ENCODE results near the gene CIDEC. TPM values are rescaled to one million over a fixed set of nuclear protein-coding genes. Genes with fewer than 3 reads are reported as not detected.

The CIDEC gene
- total and polyA plus RNA-seq, 7 donors = 1.6 to 120 (median 30.6) TPM

DNA sequence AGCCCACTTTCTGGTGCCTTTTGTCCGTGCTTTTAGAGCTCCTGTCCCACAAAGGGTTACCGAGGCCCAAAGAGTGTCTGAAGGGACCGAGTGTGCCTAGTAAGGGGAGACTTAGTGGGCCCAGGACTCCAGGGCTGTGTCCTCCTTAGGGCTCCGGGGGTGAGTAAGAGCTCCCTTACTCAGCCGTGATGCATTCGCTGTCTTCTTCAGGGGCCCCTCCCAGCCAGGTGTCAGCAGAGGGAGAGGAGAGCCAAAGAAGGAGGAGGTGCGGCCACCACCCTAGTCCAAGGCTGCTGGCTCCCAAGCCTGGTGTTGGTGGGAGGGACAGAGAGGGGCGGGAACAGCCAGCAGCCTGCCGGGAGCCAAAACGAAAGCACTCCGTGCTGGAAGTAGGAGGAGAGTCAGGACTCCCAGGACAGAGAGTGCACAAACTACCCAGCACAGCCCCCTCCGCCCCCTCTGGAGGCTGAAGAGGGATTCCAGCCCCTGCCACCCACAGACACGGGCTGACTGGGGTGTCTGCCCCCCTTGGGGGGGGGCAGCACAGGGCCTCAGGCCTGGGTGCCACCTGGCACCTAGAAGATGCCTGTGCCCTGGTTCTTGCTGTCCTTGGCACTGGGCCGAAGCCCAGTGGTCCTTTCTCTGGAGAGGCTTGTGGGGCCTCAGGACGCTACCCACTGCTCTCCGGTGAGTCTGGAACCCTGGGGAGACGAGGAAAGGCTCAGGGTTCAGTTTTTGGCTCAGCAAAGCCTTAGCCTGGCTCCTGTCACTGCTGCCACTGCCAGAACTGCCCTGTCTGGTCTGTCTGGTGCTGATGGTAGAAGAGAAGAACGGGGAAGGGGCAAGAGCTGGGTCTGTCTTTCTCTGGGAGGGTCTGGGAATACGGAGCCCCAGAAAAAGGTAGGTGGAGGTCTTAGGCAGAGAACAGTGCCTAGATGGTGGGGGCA lies 37.0 kb upstream of the CIDEC start, which contains the start of gene IL17RC:
Gene IL17RC, plus strand, starts transcription at position 365 of the 947 bp plus-strand sequence. Its CDS starts 218 bp downstream, at position 583.
- 7 to 22% methylated on average over 19 of the region's 19 CpGs for WGBS, 2 donors
- TF ChIP-seq POLR2A (IDR thresholded peaks at IDR 0.05) = peak; percentile 73 to 75
- peak; percentile 83 to 94 (median 86) for TF ChIP-seq POLR2AphosphoS5 (IDR thresholded peaks at IDR 0.05)
- TF ChIP-seq EP300 (IDR thresholded peaks at IDR 0.05) = no peak
- intact Hi-C loops (cut with DNase I) = loop anchor here (2.0 kb wide), 2 partner anchors 16 to 30 kb away; partner anchors contain the start of gene CRELD1
- H3K4me1 ChIP-seq = peaks cover 0 to 56% (median 47%) of the 10 kb centered on the region in 4 donors
- peak within 1 kb of the TSS; percentile 83 to 98 (median 96) for H3K27ac ChIP-seq
- H3K27me3 ChIP-seq = no peaks in the 10 kb centered on the region
- DNase-seq = peak; percentile 98
- peak within 1 kb of the TSS; percentile 47 to 83 (median 68) for H3K4me3 ChIP-seq
- H3K36me3 ChIP-seq = peaks cover 0 to 21% (median 5%) of the 10 kb centered on the region in 4 donors
- H3K9me3 ChIP-seq = no peaks in the 10 kb centered on the region

DNA sequence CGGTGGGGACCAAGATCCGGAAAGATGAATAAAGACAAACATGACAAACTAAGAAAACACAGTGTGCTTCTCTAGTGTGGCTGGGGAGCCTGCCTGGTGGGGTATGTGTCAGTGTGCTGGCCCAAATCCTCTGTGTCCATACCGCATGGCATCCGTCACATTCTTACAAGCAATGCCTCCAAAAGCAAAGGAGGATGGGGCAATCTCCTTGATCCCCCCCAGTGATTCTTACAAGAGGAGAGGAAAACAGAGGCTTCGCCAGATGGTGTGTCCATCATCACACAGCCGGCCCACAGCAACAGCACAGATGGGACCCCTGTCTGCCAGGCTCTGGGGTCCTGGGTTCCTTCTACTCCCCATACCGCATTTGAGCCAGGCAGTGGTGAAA lies 36.3 kb upstream of the CIDEC start:
- peak overlapping the region; percentile 83 to 98 (median 96) for H3K27ac ChIP-seq
- intact Hi-C loops (cut with DNase I) = loop anchor here (2.0 kb wide), 2 partner anchors 16 to 30 kb away; partner anchors contain the start of gene CRELD1
- TF ChIP-seq EP300 (IDR thresholded peaks at IDR 0.05) (no peak), POLR2AphosphoS5 (IDR thresholded peaks at IDR 0.05) (no peak), POLR2A (IDR thresholded peaks at IDR 0.05) (no peak)
- TF ChIP-seq, protein P1, sequence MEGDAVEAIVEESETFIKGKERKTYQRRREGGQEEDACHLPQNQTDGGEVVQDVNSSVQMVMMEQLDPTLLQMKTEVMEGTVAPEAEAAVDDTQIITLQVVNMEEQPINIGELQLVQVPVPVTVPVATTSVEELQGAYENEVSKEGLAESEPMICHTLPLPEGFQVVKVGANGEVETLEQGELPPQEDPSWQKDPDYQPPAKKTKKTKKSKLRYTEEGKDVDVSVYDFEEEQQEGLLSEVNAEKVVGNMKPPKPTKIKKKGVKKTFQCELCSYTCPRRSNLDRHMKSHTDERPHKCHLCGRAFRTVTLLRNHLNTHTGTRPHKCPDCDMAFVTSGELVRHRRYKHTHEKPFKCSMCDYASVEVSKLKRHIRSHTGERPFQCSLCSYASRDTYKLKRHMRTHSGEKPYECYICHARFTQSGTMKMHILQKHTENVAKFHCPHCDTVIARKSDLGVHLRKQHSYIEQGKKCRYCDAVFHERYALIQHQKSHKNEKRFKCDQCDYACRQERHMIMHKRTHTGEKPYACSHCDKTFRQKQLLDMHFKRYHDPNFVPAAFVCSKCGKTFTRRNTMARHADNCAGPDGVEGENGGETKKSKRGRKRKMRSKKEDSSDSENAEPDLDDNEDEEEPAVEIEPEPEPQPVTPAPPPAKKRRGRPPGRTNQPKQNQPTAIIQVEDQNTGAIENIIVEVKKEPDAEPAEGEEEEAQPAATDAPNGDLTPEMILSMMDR (IDR thresholded peaks at IDR 0.05) = no peak
- WGBS, 2 donors = 40 to 62% methylated on average over 7 of the region's 7 CpGs
- H3K9me3 ChIP-seq = no peaks in the 10 kb centered on the region
- H3K4me3 ChIP-seq = peak overlapping the region; percentile 47 to 83 (median 68)
- H3K4me1 ChIP-seq = peaks cover 0 to 56% (median 47%) of the 10 kb centered on the region in 4 donors
- peak; percentile 74 for DNase-seq
- H3K36me3 ChIP-seq = peaks cover 0 to 17% (median 5%) of the 10 kb centered on the region in 4 donors
- no peaks in the 10 kb centered on the region for H3K27me3 ChIP-seq

DNA sequence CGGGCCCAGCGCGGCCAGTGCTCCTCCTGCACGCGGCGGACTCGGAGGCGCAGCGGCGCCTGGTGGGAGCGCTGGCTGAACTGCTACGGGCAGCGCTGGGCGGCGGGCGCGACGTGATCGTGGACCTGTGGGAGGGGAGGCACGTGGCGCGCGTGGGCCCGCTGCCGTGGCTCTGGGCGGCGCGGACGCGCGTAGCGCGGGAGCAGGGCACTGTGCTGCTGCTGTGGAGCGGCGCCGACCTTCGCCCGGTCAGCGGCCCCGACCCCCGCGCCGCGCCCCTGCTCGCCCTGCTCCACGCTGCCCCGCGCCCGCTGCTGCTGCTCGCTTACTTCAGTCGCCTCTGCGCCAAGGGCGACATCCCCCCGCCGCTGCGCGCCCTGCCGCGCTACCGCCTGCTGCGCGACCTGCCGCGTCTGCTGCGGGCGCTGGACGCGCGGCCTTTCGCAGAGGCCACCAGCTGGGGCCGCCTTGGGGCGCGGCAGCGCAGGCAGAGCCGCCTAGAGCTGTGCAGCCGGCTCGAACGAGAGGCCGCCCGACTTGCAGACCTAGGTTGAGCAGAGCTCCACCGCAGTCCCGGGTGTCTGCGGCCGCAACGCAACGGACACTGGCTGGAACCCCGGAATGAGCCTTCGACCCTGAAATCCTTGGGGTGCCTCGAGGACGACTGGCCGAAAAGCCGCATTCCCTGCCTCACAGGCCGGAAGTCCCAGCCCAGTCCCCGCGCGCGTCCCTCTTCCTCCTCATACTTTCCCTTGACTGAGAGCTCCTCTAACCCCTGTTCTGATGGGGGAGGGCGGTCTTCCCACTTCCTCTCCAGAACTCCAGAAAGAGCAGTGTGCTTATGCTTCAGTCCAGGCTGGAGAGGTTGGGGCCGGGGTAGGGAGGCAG lies 35.4 kb upstream of the CIDEC start:
- Histone ChIP-seq H3K27me3 (no peaks in the 10 kb centered on the region), H3K4me1 (peaks cover 0 to 56% (median 47%) of the 10 kb centered on the region in 4 donors), H3K27ac (peak overlapping the region; percentile 83 to 98 (median 96)), H3K4me3 (peak overlapping the region; percentile 47 to 83 (median 68)), H3K36me3 (peaks cover 0 to 9% (median 2%) of the 10 kb centered on the region in 4 donors), H3K9me3 (no peaks in the 10 kb centered on the region)
- DNase-seq = peak; percentile 91
- TF ChIP-seq, protein P1 (IDR thresholded peaks at IDR 0.05) = peak in 3 of 4 experiments; percentile 47 to 61 (median 52)
- TF ChIP-seq POLR2AphosphoS5 (IDR thresholded peaks at IDR 0.05) (peak; percentile 54 to 70 (median 64)), EP300 (IDR thresholded peaks at IDR 0.05) (no peak), POLR2A (IDR thresholded peaks at IDR 0.05) (peak; percentile 18 to 41)
- intact Hi-C loops (cut with DNase I) = loop anchor here (2.0 kb wide), 5 partner anchors 17 to 71 kb away; partner anchors contain the start of genes CRELD1, JAGN1 and RPUSD3
- 1% methylated on average over 99 of the region's 99 CpGs for WGBS, 2 donors

DNA sequence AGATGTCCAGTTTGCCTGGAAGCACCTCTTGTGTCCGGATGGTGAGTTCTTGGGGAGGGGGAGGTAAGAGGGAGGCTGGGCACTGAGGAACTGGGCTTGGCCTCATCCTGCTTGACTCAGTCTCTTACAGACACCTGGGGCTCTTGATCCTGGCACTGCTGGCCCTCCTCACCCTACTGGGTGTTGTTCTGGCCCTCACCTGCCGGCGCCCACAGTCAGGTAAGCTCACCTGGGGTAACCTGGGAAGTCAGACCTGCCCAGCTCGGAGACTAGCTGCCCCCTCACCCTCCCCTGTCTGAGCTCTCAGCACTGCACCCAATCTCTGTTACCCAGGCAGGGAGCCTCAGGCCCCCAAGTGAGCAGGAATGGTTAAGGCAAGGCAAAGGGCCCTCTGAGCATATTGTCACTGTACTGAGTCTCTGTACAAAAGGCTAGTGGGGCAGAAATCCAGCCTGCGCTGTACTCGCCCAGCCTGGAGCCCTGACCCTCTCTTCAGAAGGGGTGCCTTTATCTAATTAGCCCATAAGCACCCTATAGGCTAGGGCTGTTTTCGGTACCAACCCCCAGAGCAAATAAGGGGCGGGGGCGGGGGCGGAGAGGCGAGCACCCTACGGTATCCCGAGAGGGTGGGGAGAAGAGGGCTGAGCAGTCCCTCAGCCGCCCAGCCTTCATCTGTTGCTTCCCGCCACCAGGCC lies 34.7 kb upstream of the CIDEC start:
- TF ChIP-seq POLR2AphosphoS5 (IDR thresholded peaks at IDR 0.05) = no peak
- no peak for TF ChIP-seq EP300 (IDR thresholded peaks at IDR 0.05)
- TF ChIP-seq POLR2A (IDR thresholded peaks at IDR 0.05) = no peak
- TF ChIP-seq, protein P1 (IDR thresholded peaks at IDR 0.05) = no peak
- Histone ChIP-seq H3K36me3 (peaks cover 0 to 1% (median 0%) of the 10 kb centered on the region in 4 donors), H3K27ac (peak overlapping the region; percentile 83 to 98 (median 96)), H3K9me3 (no peaks in the 10 kb centered on the region), H3K4me3 (peak overlapping the region; percentile 47 to 83 (median 68)), H3K4me1 (peaks cover 0 to 56% (median 47%) of the 10 kb centered on the region in 4 donors), H3K27me3 (no peaks in the 10 kb centered on the region)
- 19 to 25% methylated on average over 15 of the region's 15 CpGs for WGBS, 2 donors
- no peak for DNase-seq
- intact Hi-C loops (cut with DNase I) = loop anchor here (2.0 kb wide), 3 partner anchors 24 to 70 kb away; partner anchors contain the start of genes JAGN1 and RPUSD3
